VCaP (cell line): ENCODE measurements around the gene SPATA24.

ENCODE experiments used
- H3K27ac ChIP-seq: fragments of 450-650 bp; 2 replicates; pipeline ENCODE4 v1.5.1; 2017
- TF ChIP-seq, protein P1 (sequence below): fragments of 450-650 bp; conservative IDR thresholded peaks from 2 replicates; pipeline ENCODE4 v1.5.1; 2017; ENCODE audit warnings: mild to moderate bottlenecking, moderate library complexity

SPATA24 gene

DNA sequence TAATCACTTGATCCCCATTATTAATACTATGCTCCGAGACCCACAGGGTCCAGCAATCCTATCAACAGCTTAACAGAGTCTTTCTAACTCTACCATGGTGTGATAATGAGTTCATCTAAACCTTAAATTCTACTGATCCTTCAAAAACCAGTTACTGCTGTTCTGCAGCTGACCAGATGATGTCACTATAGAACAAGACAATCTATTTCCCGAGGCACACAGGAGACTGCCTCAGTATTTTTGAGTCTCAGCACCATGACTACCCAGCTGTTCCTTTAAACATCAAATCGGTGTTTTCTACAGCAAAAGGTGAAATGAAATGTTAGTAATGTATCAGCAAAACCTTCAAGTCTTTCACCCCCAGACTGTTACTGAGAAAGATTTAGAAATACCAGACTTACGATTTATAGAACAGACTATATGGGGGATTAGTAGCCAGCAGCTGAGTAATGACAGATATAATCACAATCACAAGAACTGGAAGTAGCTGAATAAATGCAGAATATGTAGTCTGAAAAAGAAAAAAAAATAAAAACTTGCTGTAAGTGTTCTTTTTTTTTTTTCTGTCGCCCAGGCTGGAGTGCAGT lies 18.5 kb upstream of the SPATA24 start:
- TF ChIP-seq, protein P1, sequence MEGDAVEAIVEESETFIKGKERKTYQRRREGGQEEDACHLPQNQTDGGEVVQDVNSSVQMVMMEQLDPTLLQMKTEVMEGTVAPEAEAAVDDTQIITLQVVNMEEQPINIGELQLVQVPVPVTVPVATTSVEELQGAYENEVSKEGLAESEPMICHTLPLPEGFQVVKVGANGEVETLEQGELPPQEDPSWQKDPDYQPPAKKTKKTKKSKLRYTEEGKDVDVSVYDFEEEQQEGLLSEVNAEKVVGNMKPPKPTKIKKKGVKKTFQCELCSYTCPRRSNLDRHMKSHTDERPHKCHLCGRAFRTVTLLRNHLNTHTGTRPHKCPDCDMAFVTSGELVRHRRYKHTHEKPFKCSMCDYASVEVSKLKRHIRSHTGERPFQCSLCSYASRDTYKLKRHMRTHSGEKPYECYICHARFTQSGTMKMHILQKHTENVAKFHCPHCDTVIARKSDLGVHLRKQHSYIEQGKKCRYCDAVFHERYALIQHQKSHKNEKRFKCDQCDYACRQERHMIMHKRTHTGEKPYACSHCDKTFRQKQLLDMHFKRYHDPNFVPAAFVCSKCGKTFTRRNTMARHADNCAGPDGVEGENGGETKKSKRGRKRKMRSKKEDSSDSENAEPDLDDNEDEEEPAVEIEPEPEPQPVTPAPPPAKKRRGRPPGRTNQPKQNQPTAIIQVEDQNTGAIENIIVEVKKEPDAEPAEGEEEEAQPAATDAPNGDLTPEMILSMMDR = peak; percentile 88
- no peak overlapping the region for H3K27ac ChIP-seq

DNA sequence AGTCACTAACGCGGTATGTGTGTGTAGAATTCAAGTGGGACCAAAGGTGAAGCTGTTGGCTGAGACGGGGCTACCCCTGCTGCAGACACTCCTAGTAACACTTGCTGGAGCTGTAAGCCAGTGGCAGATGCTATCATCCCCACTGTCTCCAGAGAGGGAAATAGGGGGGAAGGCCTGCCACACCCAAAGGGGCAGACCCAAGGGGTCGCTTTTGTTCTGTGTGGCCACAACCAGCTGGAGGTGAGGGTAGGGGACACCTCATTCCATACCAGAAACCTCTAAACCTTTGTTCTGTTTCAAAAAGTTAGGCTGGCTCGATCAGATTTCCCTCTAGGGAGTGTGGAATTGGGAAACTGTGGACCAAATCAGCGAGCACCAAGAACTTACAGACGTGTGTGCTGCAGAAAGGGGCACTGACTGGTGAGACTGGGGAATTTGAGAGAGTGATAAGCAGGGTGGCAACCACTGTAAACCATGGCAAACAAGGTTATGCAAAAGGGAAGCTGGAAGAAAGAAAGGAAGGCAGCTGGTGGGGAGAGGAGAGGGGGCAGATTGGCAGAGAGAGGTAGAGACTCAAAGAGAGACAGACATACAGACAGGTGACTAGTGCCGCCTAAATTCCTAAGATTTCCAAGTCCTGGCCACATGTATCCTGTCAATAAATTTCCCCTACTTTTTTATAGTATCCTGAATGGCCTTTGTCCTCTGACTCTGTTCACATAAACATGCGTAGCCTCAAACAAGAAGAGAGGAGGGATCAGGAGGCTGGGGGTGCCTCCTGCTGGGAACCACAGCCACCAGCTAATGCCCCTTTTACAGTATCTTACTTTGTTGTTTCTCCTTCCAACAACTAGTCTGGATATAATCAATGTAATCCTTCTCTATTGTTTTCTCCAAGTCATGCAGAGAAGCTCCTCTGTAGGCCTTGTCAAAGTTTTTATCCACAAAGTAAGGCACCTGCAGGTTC lies 15.6 kb upstream of the SPATA24 start:
- H3K27ac ChIP-seq = no peak overlapping the region
- TF ChIP-seq, protein P1 = no peak

DNA sequence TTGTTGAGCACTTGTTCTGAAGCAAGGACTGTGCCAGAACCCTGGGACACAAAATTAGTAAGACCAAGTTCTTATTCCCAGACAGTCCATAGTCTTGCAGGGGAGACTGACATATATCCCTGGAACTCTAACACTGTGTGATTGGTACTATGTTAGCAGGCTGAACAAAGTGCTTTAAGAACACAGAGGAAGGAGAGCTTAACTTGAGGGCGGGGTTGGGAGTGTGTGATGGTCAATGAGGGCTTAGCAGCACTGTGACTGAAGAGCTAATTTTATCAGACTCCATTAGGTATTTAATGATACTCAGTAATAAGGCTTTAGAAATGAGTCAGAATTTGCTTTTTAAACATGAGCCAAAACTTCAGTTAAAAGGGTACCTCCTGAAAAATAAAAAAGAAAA lies 14.9 kb upstream of the SPATA24 start:
- TF ChIP-seq, protein P1 = no peak
- no peak overlapping the region for H3K27ac ChIP-seq

DNA sequence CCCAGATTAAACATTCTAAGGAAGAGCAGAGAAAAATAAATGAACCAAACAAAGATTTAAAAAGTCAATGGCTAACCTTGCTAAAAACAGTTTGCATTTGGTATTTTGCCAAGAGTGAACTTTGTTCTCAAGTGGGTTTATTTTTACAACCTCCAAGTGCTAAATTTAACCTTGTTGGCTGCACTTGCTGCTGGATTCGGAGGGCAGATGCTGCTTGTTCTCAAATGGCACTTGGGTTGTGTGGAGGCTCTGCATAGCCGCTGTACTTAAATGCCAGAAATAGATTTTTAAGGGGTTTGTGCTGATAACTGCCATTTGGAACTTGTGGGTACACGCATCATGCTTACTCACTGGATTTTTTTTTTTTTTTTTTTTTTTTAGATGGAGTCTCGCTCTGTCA lies 13.3 kb upstream of the SPATA24 start:
- TF ChIP-seq, protein P1 = no peak
- H3K27ac ChIP-seq = no peak overlapping the region

DNA sequence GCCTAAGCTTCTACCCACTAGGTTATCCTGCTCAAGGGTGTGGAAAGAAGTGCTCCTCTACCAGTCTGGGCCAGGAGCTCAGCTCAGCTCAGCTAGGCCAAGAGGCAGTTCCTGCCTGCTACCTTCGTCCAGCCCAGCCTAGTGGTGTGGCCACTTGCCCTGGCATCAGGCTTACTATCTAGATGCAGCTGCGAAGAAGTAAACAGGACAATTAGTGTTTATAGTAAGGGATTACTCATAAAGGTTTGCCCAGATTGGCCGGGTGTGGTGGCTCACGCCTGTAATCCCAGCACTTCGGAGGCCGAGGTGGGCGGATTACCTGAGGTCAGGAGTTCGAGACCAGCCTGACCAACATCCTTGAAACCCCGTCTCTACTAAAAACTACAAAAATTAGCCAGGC lies 12.8 kb upstream of the SPATA24 start:
- TF ChIP-seq, protein P1 = no peak
- no peak overlapping the region for H3K27ac ChIP-seq

DNA sequence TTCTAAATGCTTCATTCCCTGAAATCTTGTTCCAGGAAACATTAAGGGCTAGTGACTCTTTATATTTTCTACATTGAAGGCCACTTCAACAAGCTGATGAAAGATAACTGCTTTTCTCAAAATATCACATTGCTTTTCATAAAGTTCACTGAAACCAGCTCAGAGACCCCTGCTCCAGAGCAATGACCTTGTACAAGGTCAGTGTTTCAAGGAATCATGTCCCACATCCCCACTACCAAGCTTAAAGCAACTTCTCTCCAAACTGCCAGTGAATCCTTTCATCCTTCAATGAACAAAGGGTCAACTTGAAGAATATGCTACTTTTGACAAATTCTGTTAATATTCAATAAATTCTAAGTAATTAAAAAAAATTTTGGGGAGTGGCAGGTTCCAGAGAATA lies 12.0 kb upstream of the SPATA24 start:
- H3K27ac ChIP-seq = no peak overlapping the region
- TF ChIP-seq, protein P1 = no peak

DNA sequence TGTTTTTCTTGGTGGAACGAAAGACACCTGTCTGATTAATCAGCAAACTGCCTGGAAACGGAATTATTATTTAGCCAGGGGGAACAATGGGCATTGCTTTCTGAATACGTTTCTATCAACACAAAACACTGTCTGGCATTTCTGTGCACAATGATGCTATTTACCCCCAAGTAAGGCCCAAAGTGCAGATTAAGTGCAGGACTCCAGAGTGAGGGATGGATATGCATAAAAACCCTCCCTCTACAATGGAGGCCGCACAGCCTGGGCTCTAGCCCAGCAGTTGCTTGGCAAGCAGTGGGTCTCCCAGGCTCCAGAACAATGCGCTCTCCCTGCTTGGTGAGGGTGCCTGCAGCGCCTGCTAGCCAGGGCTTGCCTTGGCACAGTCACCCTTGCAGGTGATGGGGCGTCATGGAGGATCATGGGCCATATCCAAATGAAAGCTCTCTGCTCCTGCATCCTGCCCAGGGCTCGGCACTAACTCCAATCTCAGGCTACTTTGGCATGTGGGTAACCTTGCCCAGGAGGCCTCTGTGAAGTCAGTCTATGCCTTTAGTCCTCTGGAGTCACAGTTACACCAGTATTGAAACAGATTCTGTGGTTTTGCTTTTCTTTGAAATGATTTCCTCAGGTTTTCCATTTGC lies 11.5 kb upstream of the SPATA24 start:
- H3K27ac ChIP-seq = no peak overlapping the region
- TF ChIP-seq, protein P1 = no peak
